Transverse colon (tissue), 4 donors: ENCODE measurements around the gene HAPSTR1.

Experiments
- CTCF ChIP-seq, 5 experiments: fragments of 200-600 bp in 3 of 5; fragments of 450-650 bp in 2 of 5; sonication (generic) in 3 of 5; IDR thresholded peaks; 1 replicate in 2 of 5; 2 replicates in 3 of 5; pipeline ENCODE4 v1.5.1; 2016 to 2017; ENCODE audit warnings: antibody characterized with exemption in 5 of 5, inconsistent platforms in 3 of 5, mild to moderate bottlenecking in 2 of 5, moderate library complexity in 1 of 5
- EP300 ChIP-seq: sonication (generic); formaldehyde crosslinking; IDR thresholded peaks from one replicate; pipeline ENCODE4 v1.6.1; 2017; ENCODE audit warnings: antibody characterized with exemption, low read depth
- POLR2A ChIP-seq: fragments of 450-650 bp; IDR thresholded peaks from one replicate; pipeline ENCODE4 v1.6.1; 2016; ENCODE audit warnings: antibody characterized with exemption, mild to moderate bottlenecking, moderate library complexity
- POLR2AphosphoS5 ChIP-seq, 3 donors: sonication (generic); formaldehyde crosslinking; IDR thresholded peaks; one replicate each; pipeline ENCODE4 v1.6.1; 2016; ENCODE audit warnings: antibody characterized with exemption in 3 of 3

- TF ChIP-seq CTCF (IDR thresholded peaks at IDR 0.05) = no peak
- TF ChIP-seq POLR2A = no peak
- no peak for TF ChIP-seq EP300
- no peak for TF ChIP-seq POLR2AphosphoS5 (IDR thresholded peaks at IDR 0.05)
These were observed 5.0 kb downstream of the HAPSTR1 start for GRCh38 chr16:9096416-9096952.
